Activated T-cell treated with anti-CD3 and anti-CD28 coated beads, Interleukin-2, amount 50 U/mL, for 24 hours (primary cell): ENCODE measurements around the gene SMG7.

Source experiments
- DNase-seq: peaks from one replicate; pipeline ENCODE4 v3.0.0-alpha.2; 2020
- H3K27ac Mint-ChIP-seq: 2 replicates; pipeline ENCODE4 v1.8.0; 2020; ENCODE audit warnings: mild to moderate bottlenecking, mixed read lengths
- H3K27me3 Mint-ChIP-seq: 2 replicates; pipeline ENCODE4 v1.8.0; 2020; ENCODE audit warnings: mixed read lengths
- H3K36me3 Mint-ChIP-seq: 2 replicates; pipeline ENCODE4 v1.8.0; 2020; ENCODE audit warnings: low read depth, mixed read lengths
- H3K4me1 Mint-ChIP-seq: 2 replicates; pipeline ENCODE4 v1.8.0; 2020; ENCODE audit warnings: low read depth, mixed read lengths
- H3K4me3 Mint-ChIP-seq: 2 replicates; pipeline ENCODE4 v1.8.0; 2020; ENCODE audit warnings: mild to moderate bottlenecking, moderate library complexity, mixed read lengths
- H3K9me3 Mint-ChIP-seq: 2 replicates; pipeline ENCODE4 v1.8.0; 2020; ENCODE audit warnings: mixed read lengths

SMG7 gene

GRCh38 chr1:183483224-183483623 is 10.9 kb downstream of the SMG7 start:
- Mint-ChIP-seq H3K4me1 (peaks cover 82% of the 10 kb centered on the region), H3K36me3 (peaks cover 48% of the 10 kb centered on the region), H3K27ac (no peak overlapping the region), H3K9me3 (no peaks in the 10 kb centered on the region), H3K27me3 (no peaks in the 10 kb centered on the region), H3K4me3 (no peak overlapping the region)
- DNase-seq, result no peak

- Mint-ChIP-seq H3K4me3 (no peak overlapping the region), H3K36me3 (peaks cover 51% of the 10 kb centered on the region), H3K27me3 (no peaks in the 10 kb centered on the region), H3K27ac (no peak overlapping the region), H3K9me3 (no peaks in the 10 kb centered on the region), H3K4me1 (peaks cover 79% of the 10 kb centered on the region)
- DNase-seq, result no peak
Measured at GRCh38 chr1:183484254-183484653, 12.0 kb downstream of the SMG7 start.

- no peaks in the 10 kb centered on the region for H3K27me3 Mint-ChIP-seq
- no peak overlapping the region for H3K4me3 Mint-ChIP-seq
- H3K9me3 Mint-ChIP-seq, result no peaks in the 10 kb centered on the region
- peaks cover 79% of the 10 kb centered on the region for H3K4me1 Mint-ChIP-seq
- H3K27ac Mint-ChIP-seq, result no peak overlapping the region
- no peak for DNase-seq
- H3K36me3 Mint-ChIP-seq, result peaks cover 54% of the 10 kb centered on the region
Measured at GRCh38 chr1:183484851-183485250, 12.6 kb downstream of the SMG7 start.

- Mint-ChIP-seq H3K27me3 (no peaks in the 10 kb centered on the region), H3K4me1 (peaks cover 64% of the 10 kb centered on the region), H3K4me3 (no peak overlapping the region)
Measured at GRCh38 chr1:183487674-183488442, 15.6 kb downstream of the SMG7 start.

GRCh38 chr1:183490932-183491331 is 18.6 kb downstream of the SMG7 start:
- no peaks in the 10 kb centered on the region for H3K27me3 Mint-ChIP-seq
- no peaks in the 10 kb centered on the region for H3K9me3 Mint-ChIP-seq
- H3K4me1 Mint-ChIP-seq, result peaks cover 56% of the 10 kb centered on the region
- H3K36me3 Mint-ChIP-seq, result peaks cover 58% of the 10 kb centered on the region
- H3K27ac Mint-ChIP-seq, result no peak overlapping the region
- H3K4me3 Mint-ChIP-seq, result no peak overlapping the region
- DNase-seq, result no peak

More at GRCh38 chr1:183487674-183488442, 15.6 kb downstream of the SMG7 start:
- Mint-ChIP-seq H3K9me3 (no peaks in the 10 kb centered on the region), H3K36me3 (peaks cover 47% of the 10 kb centered on the region), H3K27ac (peak overlapping the region; percentile 3)
- no peak for DNase-seq

GRCh38 chr1:183493540-183494245 is 21.4 kb downstream of the SMG7 start:
- Mint-ChIP-seq H3K36me3 (peaks cover 46% of the 10 kb centered on the region), H3K4me1 (peaks cover 59% of the 10 kb centered on the region), H3K4me3 (no peak overlapping the region), H3K9me3 (no peaks in the 10 kb centered on the region), H3K27me3 (no peaks in the 10 kb centered on the region), H3K27ac (no peak overlapping the region)
- DNase-seq, result no peak

GRCh38 chr1:183495420-183495819 is 23.1 kb downstream of the SMG7 start:
- Mint-ChIP-seq H3K36me3 (peaks cover 35% of the 10 kb centered on the region), H3K27me3 (no peaks in the 10 kb centered on the region), H3K4me1 (peaks cover 58% of the 10 kb centered on the region), H3K27ac (no peak overlapping the region), H3K9me3 (no peaks in the 10 kb centered on the region), H3K4me3 (no peak overlapping the region)
- no peak for DNase-seq

GRCh38 chr1:183497218-183497617 is 24.9 kb downstream of the SMG7 start:
- no peak for DNase-seq
- Mint-ChIP-seq H3K27me3 (no peaks in the 10 kb centered on the region), H3K36me3 (peaks cover 30% of the 10 kb centered on the region), H3K27ac (no peak overlapping the region), H3K9me3 (no peaks in the 10 kb centered on the region), H3K4me1 (peaks cover 67% of the 10 kb centered on the region), H3K4me3 (no peak overlapping the region)

GRCh38 chr1:183498342-183498991 is 26.2 kb downstream of the SMG7 start:
- peaks cover 69% of the 10 kb centered on the region for H3K4me1 Mint-ChIP-seq
- H3K9me3 Mint-ChIP-seq, result no peaks in the 10 kb centered on the region
- DNase-seq, result no peak
- H3K27ac Mint-ChIP-seq, result peak overlapping the region; percentile 66
- H3K27me3 Mint-ChIP-seq, result no peaks in the 10 kb centered on the region
- no peak overlapping the region for H3K4me3 Mint-ChIP-seq
- peaks cover 24% of the 10 kb centered on the region for H3K36me3 Mint-ChIP-seq

- Mint-ChIP-seq H3K36me3 (peaks cover 18% of the 10 kb centered on the region), H3K9me3 (no peaks in the 10 kb centered on the region)
- no peak for DNase-seq
Measured at GRCh38 chr1:183505454-183506089, 33.3 kb downstream of the SMG7 start.

GRCh38 chr1:183506561-183506960 is 34.3 kb downstream of the SMG7 start:
- no peak overlapping the region for H3K4me3 Mint-ChIP-seq
- DNase-seq, result no peak
- H3K4me1 Mint-ChIP-seq, result peaks cover 34% of the 10 kb centered on the region
- no peaks in the 10 kb centered on the region for H3K9me3 Mint-ChIP-seq
- peaks cover 18% of the 10 kb centered on the region for H3K36me3 Mint-ChIP-seq
- H3K27ac Mint-ChIP-seq, result no peak overlapping the region
- no peaks in the 10 kb centered on the region for H3K27me3 Mint-ChIP-seq

More at GRCh38 chr1:183505454-183506089, 33.3 kb downstream of the SMG7 start:
- H3K27me3 Mint-ChIP-seq, result no peaks in the 10 kb centered on the region
- H3K4me3 Mint-ChIP-seq, result no peak overlapping the region
- no peak overlapping the region for H3K27ac Mint-ChIP-seq
- H3K4me1 Mint-ChIP-seq, result peaks cover 38% of the 10 kb centered on the region

- Mint-ChIP-seq H3K36me3 (peaks cover 19% of the 10 kb centered on the region), H3K4me1 (peaks cover 23% of the 10 kb centered on the region), H3K4me3 (no peak overlapping the region), H3K9me3 (no peaks in the 10 kb centered on the region), H3K27ac (no peak overlapping the region), H3K27me3 (no peaks in the 10 kb centered on the region)
- DNase-seq, result no peak
Measured at GRCh38 chr1:183508694-183509093, 36.4 kb downstream of the SMG7 start.

GRCh38 chr1:183512450-183512849 is 40.2 kb downstream of the SMG7 start:
- H3K9me3 Mint-ChIP-seq, result no peaks in the 10 kb centered on the region
- H3K27ac Mint-ChIP-seq, result no peak overlapping the region
- peaks cover 54% of the 10 kb centered on the region for H3K36me3 Mint-ChIP-seq

GRCh38 chr1:183514235-183514634 is 41.9 kb downstream of the SMG7 start:
- Mint-ChIP-seq H3K4me3 (no peak overlapping the region), H3K9me3 (no peaks in the 10 kb centered on the region), H3K27ac (no peak overlapping the region), H3K4me1 (peaks cover 26% of the 10 kb centered on the region), H3K36me3 (peaks cover 60% of the 10 kb centered on the region), H3K27me3 (no peaks in the 10 kb centered on the region)
- no peak for DNase-seq

More at GRCh38 chr1:183512450-183512849, 40.2 kb downstream of the SMG7 start:
- Mint-ChIP-seq H3K4me3 (no peak overlapping the region), H3K27me3 (no peaks in the 10 kb centered on the region), H3K4me1 (peaks cover 32% of the 10 kb centered on the region)
- DNase-seq, result no peak
